Endothelial cell of umbilical vein (primary cell): ENCODE results near the gene PSMA6. TPM values are rescaled to one million over a fixed set of nuclear protein-coding genes. Genes with fewer than 3 reads are reported as not detected.

Experiments
- BruUV-seq: library from RNA; stranded (reverse); fragments of 400-500 nt; replicated peaks from 2 replicates; lab custom pipeline; 2021; lab: Mats Ljungman, UMichigan
- CTCF ChIA-PET: fragments of 300-600, 350-600 bp; sonication (Branson Sonifier 250); formaldehyde crosslinking; loops from one replicate; lab custom pipeline; 2021; ENCODE audit warnings: antibody characterized with exemption, inconsistent platforms; lab: Charles Lee
- POLR2A ChIA-PET: fragments of 300-600, 350-600 bp; sonication (Branson Sonifier 250); formaldehyde crosslinking; loops from one replicate; lab custom pipeline; 2021; ENCODE audit warnings: antibody characterized with exemption, inconsistent platforms; lab: Charles Lee
- DNase-seq: peaks from one replicate; pipeline ENCODE4 v3.0.0-alpha.2; 2011; ENCODE audit warnings: low read depth, low spot score
- FAIRE-seq: peaks from 2 replicates; lab custom pipeline; 2011; peaks lifted over from hg19 to GRCh38; lab: Jason Lieb, UNC
- H2AFZ ChIP-seq: 2 replicates; pipeline ENCODE4 v1.6.0; 2012; ENCODE audit warnings: low read depth, low read length, control low read depth, inconsistent platforms
- H3K27ac ChIP-seq: 2 replicates; pipeline ENCODE4 v1.5.1; 2011; ENCODE audit warnings: low read depth, mild to moderate bottlenecking, control low read depth, low read length, moderate library complexity; ENCODE audit not compliant: insufficient read depth
- H3K27me3 ChIP-seq, 2 experiments: 2 replicates each; pipeline versions ENCODE4 v1.6.0 to v1.6.1; 2011; ENCODE audit warnings: low read length in 2 of 2, mixed read lengths in 1 of 2; ENCODE audit not compliant: control insufficient read depth in 2 of 2, insufficient read depth in 2 of 2
- H3K36me3 ChIP-seq, 2 experiments: 2 replicates in 1 of 2; 3 replicates in 1 of 2; pipeline ENCODE4 v1.5.1; 2011; ENCODE audit warnings: low read length in 2 of 2, mild to moderate bottlenecking in 1 of 2, moderate library complexity in 1 of 2; ENCODE audit not compliant: control insufficient read depth in 2 of 2, insufficient read depth in 2 of 2; ENCODE audit errors: extremely low read depth in 1 of 2
- H3K4me1 ChIP-seq: 3 replicates; pipeline ENCODE4 v1.5.1; 2011; ENCODE audit warnings: mild to moderate bottlenecking, low read length; ENCODE audit not compliant: control insufficient read depth, insufficient read depth; ENCODE audit errors: extremely low read depth
- H3K4me2 ChIP-seq: 2 replicates; pipeline ENCODE4 v1.6.1; 2011; ENCODE audit warnings: low read length, control low read depth, mixed read lengths; ENCODE audit not compliant: insufficient read depth
- H3K4me3 ChIP-seq, 3 experiments: fragments of 200-600 bp in 1 of 3; sonication (generic), shearing (Covaris generic) in 1 of 3; replicated peaks in 1 of 3; 2 replicates each; pipeline ENCODE4 v1.5.1; 2011 to 2016; ENCODE audit warnings: control low read depth in 3 of 3, low read length in 3 of 3, mild to moderate bottlenecking in 2 of 3, inconsistent platforms in 1 of 3, low read depth in 1 of 3, moderate library complexity in 1 of 3; ENCODE audit not compliant: insufficient read depth in 1 of 3
- H3K79me2 ChIP-seq: 2 replicates; pipeline ENCODE4 v1.6.0; 2012; ENCODE audit warnings: low read length, inconsistent platforms; ENCODE audit not compliant: control insufficient read depth, insufficient read depth
- H3K9ac ChIP-seq: replicated peaks from 2 replicates; pipeline ENCODE3; 2011; ENCODE audit warnings: low read length, control low read depth; ENCODE audit not compliant: insufficient read depth; ENCODE audit errors: extremely low read depth
- H3K9me1 ChIP-seq: replicated peaks from 3 replicates; pipeline ENCODE4 v1.6.0; 2011; ENCODE audit warnings: mild to moderate bottlenecking, low read length; ENCODE audit not compliant: control insufficient read depth, insufficient read depth; ENCODE audit errors: extremely low read depth
- H3K9me3 ChIP-seq: replicated peaks from 2 replicates; pipeline ENCODE4 v1.5.1; 2012; ENCODE audit warnings: low read length, inconsistent platforms; ENCODE audit not compliant: control insufficient read depth, insufficient read depth
- H4K20me1 ChIP-seq: replicated peaks from 2 replicates; pipeline ENCODE3; 2011; ENCODE audit warnings: mild to moderate bottlenecking, low read length; ENCODE audit not compliant: control insufficient read depth, insufficient read depth; ENCODE audit errors: extremely low read depth
- EZH2 ChIP-seq: IDR thresholded peaks from 2 replicates; pipeline ENCODE4 v1.6.1; 2012; ENCODE audit warnings: borderline replicate concordance, low read depth, mild to moderate bottlenecking, moderate library complexity, low read length, inconsistent platforms; ENCODE audit not compliant: severe bottlenecking
- FOS ChIP-seq: IDR thresholded peaks from 2 replicates; pipeline ENCODE4 v1.6.1; 2011; ENCODE audit warnings: mild to moderate bottlenecking, low read length, moderate library complexity, borderline replicate concordance; ENCODE audit not compliant: insufficient read depth
- dilution Hi-C: fragments of 300-500 bp; cut with MboI; formaldehyde crosslinking; loops from one replicate; pipeline ENCODE4 v1.15.0; 2019; ENCODE audit warnings: low sequenced_read_pairs; ENCODE audit not compliant: extremely low pct_ligation_motif_present
- intact Hi-C: fragments of 100-400 bp; cut with micrococcal nuclease; formaldehyde crosslinking; loops from one replicate; pipeline ENCODE4 v1.10.0; 2022
- polyA plus RNA-seq, 4 experiments: library from polyadenylated mRNA; depleted of rRNA in 3 of 4; stranded (reverse) in 3 of 4; unstranded in 1 of 4; fragments of >200 nt; gene quantifications; 2 replicates each; pipeline versions ENCODE4 v1.2.1 to v1.2.3, GENCODE V29; 2011 to 2012; ENCODE audit warnings: missing spikeins in 1 of 4
- total RNA-seq: library from RNA; stranded (reverse); gene quantifications from 2 replicates; pipeline ENCODE4 v1.2.3, GENCODE V29; 2021
- TF ChIP-seq, protein P1 (sequence below), 2 donors: IDR thresholded peaks; 1 replicate in 1 of 2; 2 replicates in 1 of 2; pipeline ENCODE4 v1.5.1; 2011; ENCODE audit warnings: low read length in 2 of 2, mild to moderate bottlenecking in 2 of 2, moderate library complexity in 2 of 2, control low read depth in 1 of 2, inconsistent platforms in 1 of 2, low read depth in 1 of 2; ENCODE audit not compliant: insufficient read depth in 1 of 2; ENCODE audit errors: extremely low read depth in 1 of 2

Gene PSMA6
- total and polyA plus RNA-seq, 2 donors (not counting 3 experiments of a cell fraction or from before 2014, with no cell fraction given), result 170 to 197 TPM

DNA sequence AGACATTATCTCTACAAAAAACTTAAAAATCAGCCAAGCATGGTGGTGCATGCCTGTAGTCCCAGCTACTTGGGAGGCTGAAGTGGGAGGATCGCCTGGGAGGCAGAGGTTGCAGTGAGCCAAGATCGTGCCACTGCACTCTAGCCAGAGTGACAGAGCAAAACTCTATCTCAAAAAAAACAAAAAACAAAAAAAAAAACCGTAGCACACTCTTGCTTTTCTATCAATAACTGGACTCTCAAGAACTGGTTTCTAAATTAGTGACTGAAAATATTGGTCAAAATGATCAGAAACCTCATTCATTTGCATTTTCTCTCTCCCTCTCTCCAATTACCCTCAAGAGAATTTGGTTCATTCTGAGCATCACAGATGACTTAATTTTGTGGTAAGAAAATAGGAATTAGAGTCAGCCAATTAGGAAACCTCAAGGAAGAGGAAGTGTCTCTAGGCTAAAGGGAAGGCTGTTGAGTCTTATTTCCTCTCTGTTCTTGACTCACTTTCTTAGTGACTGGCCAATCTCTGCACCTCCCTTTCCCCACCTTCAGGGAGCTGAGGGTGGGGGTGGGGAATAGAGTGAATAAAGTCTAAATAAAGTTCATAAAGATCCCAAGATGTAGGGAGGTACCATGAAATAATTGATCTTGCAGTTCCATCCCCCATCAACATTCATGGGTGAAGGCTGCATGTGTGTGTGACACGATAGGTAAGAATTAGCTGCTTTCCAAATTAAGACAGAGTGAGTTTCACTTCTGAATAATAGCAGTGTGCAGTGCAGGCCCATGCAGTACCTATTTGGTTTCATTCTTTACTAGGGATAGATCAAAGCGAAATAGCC is 6.8 kb upstream of the PSMA6 start:
- Histone ChIP-seq H3K36me3 (no peaks in the 10 kb centered on the region), H3K4me2 (peak overlapping the region; percentile 3), H3K27me3 (no peaks in the 10 kb centered on the region), H3K27ac (no peak overlapping the region), H2AFZ (no peak overlapping the region), H3K79me2 (no peaks in the 10 kb centered on the region), H3K4me3 (no peak overlapping the region), H3K4me1 (peaks cover 13% of the 10 kb centered on the region), H3K9ac (no peak overlapping the region), H3K9me3 (no peaks in the 10 kb centered on the region), H3K9me1 (no peaks in the 10 kb centered on the region), H4K20me1 (no peaks in the 10 kb centered on the region)
- intact Hi-C loops, result no loop called here
- peak; percentile 78 for FAIRE-seq
- ChIA-PET CTCF (interaction anchor here (0.6 to 1.9 kb wide), 4 partner anchors 10 to 114 kb away, joined by 3 to 5 read pairs (median 4); no protein-coding TSS in a partner anchor), POLR2A (no interaction called here)
- TF ChIP-seq FOS (peak; percentile 74), EZH2 (no peak)
- TF ChIP-seq, protein P1, sequence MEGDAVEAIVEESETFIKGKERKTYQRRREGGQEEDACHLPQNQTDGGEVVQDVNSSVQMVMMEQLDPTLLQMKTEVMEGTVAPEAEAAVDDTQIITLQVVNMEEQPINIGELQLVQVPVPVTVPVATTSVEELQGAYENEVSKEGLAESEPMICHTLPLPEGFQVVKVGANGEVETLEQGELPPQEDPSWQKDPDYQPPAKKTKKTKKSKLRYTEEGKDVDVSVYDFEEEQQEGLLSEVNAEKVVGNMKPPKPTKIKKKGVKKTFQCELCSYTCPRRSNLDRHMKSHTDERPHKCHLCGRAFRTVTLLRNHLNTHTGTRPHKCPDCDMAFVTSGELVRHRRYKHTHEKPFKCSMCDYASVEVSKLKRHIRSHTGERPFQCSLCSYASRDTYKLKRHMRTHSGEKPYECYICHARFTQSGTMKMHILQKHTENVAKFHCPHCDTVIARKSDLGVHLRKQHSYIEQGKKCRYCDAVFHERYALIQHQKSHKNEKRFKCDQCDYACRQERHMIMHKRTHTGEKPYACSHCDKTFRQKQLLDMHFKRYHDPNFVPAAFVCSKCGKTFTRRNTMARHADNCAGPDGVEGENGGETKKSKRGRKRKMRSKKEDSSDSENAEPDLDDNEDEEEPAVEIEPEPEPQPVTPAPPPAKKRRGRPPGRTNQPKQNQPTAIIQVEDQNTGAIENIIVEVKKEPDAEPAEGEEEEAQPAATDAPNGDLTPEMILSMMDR (IDR thresholded peaks at IDR 0.05; ENCODE audit: extremely low read depth in 1 of 2, insufficient read depth in 1 of 2, low read depth in 1 of 2, low read length in 2 of 2), result no peak
- BruUV-seq, result no TSS peak
- dilution Hi-C loops, result no loop called here
- peak; percentile 40 for DNase-seq
